Urinary bladder (tissue), 4 donors: Measurements from ENCODE around the gene CNTN4. TPM values are rescaled to one million over a fixed set of nuclear protein-coding genes. Genes with fewer than 3 reads are reported as not detected.

Experiments used
- DNase-seq: peaks from one replicate; pipeline ENCODE4 v3.0.0-alpha.2; 2015; ENCODE audit errors: extremely low spot score
- H3K27ac ChIP-seq: one replicate; pipeline ENCODE4 v1.5.1; 2013; ENCODE audit warnings: low read depth, mild to moderate bottlenecking, moderate library complexity
- H3K36me3 ChIP-seq: one replicate; pipeline ENCODE4 v1.6.1; 2013; ENCODE audit warnings: mild to moderate bottlenecking, moderate library complexity; ENCODE audit not compliant: insufficient read depth
- H3K4me1 ChIP-seq: one replicate; pipeline ENCODE4 v1.6.1; 2013; ENCODE audit warnings: mild to moderate bottlenecking, moderate library complexity; ENCODE audit not compliant: insufficient read depth
- H3K4me3 ChIP-seq: one replicate; pipeline ENCODE4 v1.5.1; 2013; ENCODE audit warnings: low read depth, low read length
- WGBS: extraction: QIAGEN DNeasy Blood & Tissue Kit; methylation state at CpG from one replicate; pipeline ENCODE4 v1.1.7; 2013; 5-methylcytosine and 5-hydroxymethylcytosine counted together
- polyA plus RNA-seq: library from polyadenylated mRNA; stranded (reverse); fragments of 200-250 nt; gene quantifications from one replicate; pipeline ENCODE4 v1.2.3, GENCODE V29; 2013
- total RNA-seq: library from RNA; depleted of rRNA; stranded (reverse); fragments of >200 nt; gene quantifications from one replicate; pipeline ENCODE4 v1.2.3, GENCODE V29; 2014
- donor health status: healthy with polysubstance abuse.
- donor health status: healthy.

CNTN4 gene
- total and polyA plus RNA-seq, 2 donors: 7.2 to 56.6 TPM

GRCh38 chr3:3013317-3014052 is 914.8 kb downstream of the CNTN4 start:
- WGBS: 74% methylated on average over 4 of the region's 4 CpGs
- DNase-seq: no peak
- Histone ChIP-seq H3K36me3 (no peaks in the 10 kb centered on the region), H3K4me1 (no peaks in the 10 kb centered on the region), H3K27ac (no peak overlapping the region), H3K4me3 (no peak overlapping the region)

- Histone ChIP-seq H3K4me1 (no peaks in the 10 kb centered on the region), H3K4me3 (no peak overlapping the region), H3K36me3 (no peaks in the 10 kb centered on the region), H3K27ac (no peak overlapping the region)
- WGBS: 38% methylated on average over 5 of the region's 5 CpGs
- peak; percentile 41 for DNase-seq
Observed at GRCh38 chr3:3015185-3016089, 916.8 kb downstream of the CNTN4 start.

DNA sequence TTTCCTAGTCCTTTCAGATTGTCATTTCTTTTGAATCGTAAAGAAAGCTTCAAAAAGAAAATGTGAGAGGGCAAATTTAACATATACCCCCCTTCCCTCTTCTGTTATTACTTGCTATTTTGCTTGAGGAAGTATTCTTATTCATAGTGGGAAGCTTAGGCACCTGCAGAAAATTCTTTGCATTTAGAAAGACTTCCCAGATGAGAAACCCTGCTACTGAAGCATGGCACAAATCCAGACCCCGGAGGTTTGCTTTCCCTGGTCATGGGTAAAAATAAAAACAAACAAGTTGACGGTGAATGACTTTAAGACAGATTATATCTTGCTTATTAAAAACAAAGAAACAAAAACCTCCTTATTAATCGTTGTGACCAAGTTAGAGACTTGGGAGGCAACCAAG is 917.6 kb downstream of the CNTN4 start:
- WGBS: 73% methylated on average over 4 of the region's 4 CpGs
- no peak for DNase-seq
- Histone ChIP-seq H3K4me1 (no peaks in the 10 kb centered on the region), H3K36me3 (no peaks in the 10 kb centered on the region), H3K4me3 (no peak overlapping the region), H3K27ac (no peak overlapping the region)

GRCh38 chr3:3020209-3020608 is 921.5 kb downstream of the CNTN4 start:
- DNase-seq: no peak
- no peak overlapping the region for H3K4me3 ChIP-seq
- H3K27ac ChIP-seq: no peak overlapping the region
- H3K36me3 ChIP-seq: no peaks in the 10 kb centered on the region
- no peaks in the 10 kb centered on the region for H3K4me1 ChIP-seq
- WGBS: 91% methylated on average over 7 of the region's 7 CpGs

DNA sequence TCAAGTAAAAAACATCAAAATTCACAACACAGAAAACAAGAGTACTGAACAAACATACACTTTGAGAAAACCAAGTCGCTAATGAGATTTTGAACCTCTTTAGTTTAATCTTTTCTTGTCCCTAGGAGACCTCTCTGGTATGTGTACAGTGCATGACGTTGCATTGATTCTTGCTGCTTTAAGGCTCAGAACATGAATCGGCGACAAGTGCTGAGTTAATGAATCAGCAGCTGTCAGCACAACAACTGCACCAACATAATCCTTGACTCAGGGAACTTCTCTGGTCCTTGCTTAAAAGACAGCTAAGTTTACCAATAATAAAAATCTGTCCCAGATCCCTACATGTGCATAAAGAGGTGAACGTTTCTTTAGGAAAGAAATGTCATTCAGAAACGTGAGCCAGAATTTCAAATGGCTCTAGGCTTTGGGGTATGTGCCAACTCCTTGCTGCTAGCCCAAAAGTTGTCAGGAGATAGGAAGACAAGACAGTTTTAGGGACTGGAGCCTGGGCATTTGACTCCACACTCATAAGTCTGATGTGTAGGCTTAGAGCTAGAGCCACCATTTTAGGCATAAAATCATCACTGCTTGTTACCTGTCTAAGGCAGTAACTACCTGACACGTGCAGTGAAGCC is 924.6 kb downstream of the CNTN4 start:
- WGBS: 57% methylated on average over 7 of the region's 7 CpGs
- H3K36me3 ChIP-seq: no peaks in the 10 kb centered on the region
- no peak overlapping the region for H3K4me3 ChIP-seq
- no peak overlapping the region for H3K27ac ChIP-seq
- no peak for DNase-seq
- H3K4me1 ChIP-seq: no peaks in the 10 kb centered on the region

DNA sequence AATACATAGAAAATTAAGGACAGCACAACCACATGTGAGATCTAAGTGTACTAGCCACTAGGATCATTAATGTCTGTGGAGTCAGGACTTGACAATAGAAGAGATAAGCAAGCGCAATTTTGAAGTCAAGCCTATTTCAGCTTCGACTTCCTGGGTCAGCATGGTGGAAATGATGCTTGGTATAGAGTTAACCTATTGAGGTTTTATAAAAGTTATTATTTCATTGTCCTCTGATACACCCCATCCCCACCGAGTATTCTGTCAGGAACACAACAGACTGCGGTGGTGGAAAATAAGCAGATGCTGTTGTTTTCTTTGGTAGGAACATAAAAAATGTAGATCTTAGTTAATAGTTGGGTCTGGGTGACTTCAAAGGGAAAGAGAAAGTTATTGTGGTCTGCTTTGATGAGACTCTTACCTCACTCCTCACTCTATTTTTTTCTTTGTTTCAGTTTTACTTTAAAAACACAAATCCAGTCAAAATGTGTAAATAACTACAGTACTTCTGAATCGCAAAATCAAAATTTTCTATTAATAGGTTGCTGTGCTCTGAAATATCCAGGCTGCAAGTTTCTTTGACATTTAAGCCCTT is 929.4 kb downstream of the CNTN4 start:
- 63% methylated on average over 5 of the region's 5 CpGs for WGBS
- Histone ChIP-seq H3K4me1 (no peaks in the 10 kb centered on the region), H3K36me3 (no peaks in the 10 kb centered on the region), H3K4me3 (no peak overlapping the region), H3K27ac (no peak overlapping the region)
- DNase-seq: no peak

GRCh38 chr3:3031326-3031725 is 932.7 kb downstream of the CNTN4 start:
- DNase-seq: no peak
- H3K4me3 ChIP-seq: no peak overlapping the region
- no peak overlapping the region for H3K27ac ChIP-seq
- H3K4me1 ChIP-seq: no peaks in the 10 kb centered on the region
- WGBS: 22% methylated on average over 4 of the region's 4 CpGs
- no peaks in the 10 kb centered on the region for H3K36me3 ChIP-seq

DNA sequence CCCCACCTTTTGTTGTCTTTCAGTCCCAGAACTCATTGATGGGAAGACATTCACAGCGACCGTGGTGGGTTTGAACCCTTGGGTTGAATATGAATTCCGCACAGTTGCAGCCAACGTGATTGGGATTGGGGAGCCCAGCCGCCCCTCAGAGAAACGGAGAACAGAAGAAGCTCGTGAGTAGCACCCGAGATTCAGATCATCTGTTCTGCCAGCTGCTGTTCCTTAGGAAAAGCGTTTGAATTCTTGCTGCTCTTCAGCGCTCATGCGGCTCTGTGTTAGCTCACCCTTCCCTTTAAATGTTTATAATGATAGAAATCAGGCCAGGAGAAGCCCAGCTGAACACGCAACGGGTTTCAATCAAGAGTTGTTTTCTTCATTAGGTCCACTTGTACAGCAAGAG is 938.5 kb downstream of the CNTN4 start:
- WGBS: 83% methylated on average over 13 of the region's 13 CpGs
- Histone ChIP-seq H3K4me3 (no peak overlapping the region), H3K36me3 (no peaks in the 10 kb centered on the region), H3K4me1 (no peaks in the 10 kb centered on the region), H3K27ac (no peak overlapping the region)
- no peak for DNase-seq

DNA sequence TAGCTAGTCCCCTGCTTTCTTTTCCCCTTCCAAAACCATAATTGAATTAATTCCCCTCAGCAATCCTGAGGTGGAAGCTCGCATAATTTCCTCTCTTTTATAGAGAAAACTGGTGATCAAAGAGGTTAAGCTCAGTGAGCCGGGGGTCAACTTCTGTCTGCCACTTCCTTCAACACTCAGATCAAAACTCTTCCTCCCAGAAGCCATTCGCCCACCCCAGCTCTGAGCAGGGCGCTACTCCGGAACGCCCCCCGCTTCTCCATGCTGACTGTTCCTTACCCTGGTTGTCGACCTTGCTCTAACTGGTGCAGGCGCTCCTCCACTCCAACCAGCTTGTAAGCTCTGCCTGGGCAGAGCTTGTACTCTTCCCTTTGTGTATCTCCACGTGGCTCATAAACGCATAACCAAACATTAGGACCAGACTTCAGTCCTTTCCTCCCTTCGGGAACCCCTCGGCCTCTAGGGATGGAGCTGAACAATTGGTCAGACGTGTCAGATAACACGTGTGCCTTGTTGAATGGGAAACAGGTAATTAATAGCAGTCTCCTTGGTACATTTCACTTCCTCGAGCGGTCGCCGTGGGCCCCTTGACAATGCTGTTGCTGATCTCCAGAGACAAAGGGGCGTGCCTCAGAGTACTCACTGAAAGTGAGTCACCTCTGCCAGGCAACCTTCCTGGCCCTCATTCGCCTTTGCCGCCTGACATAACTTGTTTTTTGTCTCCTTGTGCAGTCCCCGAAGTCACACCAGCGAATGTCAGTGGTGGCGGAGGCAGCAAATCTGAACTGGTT is 939.7 kb downstream of the CNTN4 start:
- no peak overlapping the region for H3K4me3 ChIP-seq

DNA sequence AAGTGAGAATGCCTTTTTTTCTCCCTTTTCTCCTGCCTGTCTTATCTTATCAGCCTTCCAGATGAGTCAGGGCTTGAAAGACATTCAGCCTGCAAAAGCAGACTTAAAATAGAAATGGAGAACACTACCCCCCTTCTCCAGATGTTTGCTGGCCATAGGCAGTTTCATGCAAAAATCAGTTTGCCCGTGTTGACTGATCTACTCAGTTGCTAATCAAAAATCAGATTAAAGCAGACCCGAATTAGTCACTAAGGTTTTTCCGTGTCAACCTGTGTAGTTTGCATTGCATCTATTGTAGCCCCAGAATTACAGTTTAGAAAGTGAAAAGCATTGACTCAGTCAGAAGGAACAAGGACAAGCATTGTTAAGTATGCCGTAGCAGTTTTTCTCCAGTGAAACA is 955.3 kb downstream of the CNTN4 start:
- H3K27ac ChIP-seq: no peak overlapping the region
- H3K4me1 ChIP-seq: no peaks in the 10 kb centered on the region
- no peak for DNase-seq
- 31% methylated on average over 4 of the region's 4 CpGs for WGBS
- H3K36me3 ChIP-seq: no peaks in the 10 kb centered on the region
- H3K4me3 ChIP-seq: no peak overlapping the region

More for the DNA sequence above, 939.7 kb downstream of the CNTN4 start:
- H3K27ac ChIP-seq: no peak overlapping the region
- H3K36me3 ChIP-seq: no peaks in the 10 kb centered on the region
- 78% methylated on average over 25 of the region's 25 CpGs for WGBS
- no peaks in the 10 kb centered on the region for H3K4me1 ChIP-seq
- no peak for DNase-seq

DNA sequence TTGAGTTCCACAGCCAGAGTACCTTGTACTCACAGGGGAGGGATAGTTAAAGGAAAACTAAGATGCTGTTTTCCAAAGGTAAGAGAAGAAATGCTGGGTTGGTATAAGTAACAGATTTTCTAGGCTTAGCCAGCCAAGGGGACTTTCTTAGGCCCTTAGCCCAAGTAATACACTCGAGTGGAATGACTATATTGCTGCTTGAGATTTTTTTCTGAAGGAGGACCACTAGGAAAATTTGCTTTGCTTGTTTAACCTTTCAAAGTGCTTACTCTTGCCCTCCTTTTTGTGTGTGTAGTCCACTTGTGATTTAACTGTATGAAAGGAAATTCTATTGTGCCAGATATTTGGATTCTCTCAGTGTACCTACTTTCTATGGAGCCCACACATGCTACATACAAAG is 961.0 kb downstream of the CNTN4 start:
- Histone ChIP-seq H3K36me3 (no peaks in the 10 kb centered on the region), H3K4me1 (no peaks in the 10 kb centered on the region), H3K4me3 (no peak overlapping the region), H3K27ac (no peak overlapping the region)
- DNase-seq: no peak
- WGBS: 80% methylated on average over 1 of the region's 1 CpG

GRCh38 chr3:3064297-3064696 is 965.6 kb downstream of the CNTN4 start:
- Histone ChIP-seq H3K36me3 (no peaks in the 10 kb centered on the region), H3K4me3 (no peak overlapping the region), H3K27ac (no peak overlapping the region), H3K4me1 (no peaks in the 10 kb centered on the region)
- WGBS: 49% methylated on average over 4 of the region's 4 CpGs
- no peak for DNase-seq

- Histone ChIP-seq H3K4me1 (no peaks in the 10 kb centered on the region), H3K36me3 (no peaks in the 10 kb centered on the region), H3K27ac (no peak overlapping the region), H3K4me3 (no peak overlapping the region)
- WGBS: 85% methylated on average over 2 of the region's 2 CpGs
- DNase-seq: no peak
Observed at GRCh38 chr3:3065876-3066275, 967.2 kb downstream of the CNTN4 start.
